Testis (tissue), 2 donors: ENCODE measurements around the gene CDC42EP4.

ENCODE experiments used
- CTCF ChIP-seq, 3 experiments: fragments of 450-650 bp in 2 of 3; fragments of 200-600 bp in 1 of 3; sonication (generic) in 1 of 3; IDR thresholded peaks; one replicate each; pipeline ENCODE4 v1.5.1; 2016 to 2019; ENCODE audit warnings: antibody characterized with exemption in 3 of 3, mild to moderate bottlenecking in 2 of 3, moderate library complexity in 1 of 3
- POLR2A ChIP-seq: fragments of 450-650 bp; IDR thresholded peaks from one replicate; pipeline ENCODE4 v1.6.1; 2017; ENCODE audit warnings: antibody characterized with exemption, mild to moderate bottlenecking, moderate library complexity

GRCh38 chr17:73267648-73268537, 43.9 kb downstream of the CDC42EP4 start:
- TF ChIP-seq POLR2A (no peak), CTCF (IDR thresholded peaks at IDR 0.05) (no peak)
